A673 (cell line): Measurements from ENCODE around the gene FGF1. TPM values are rescaled to one million over a fixed set of nuclear protein-coding genes. Genes with fewer than 3 reads are reported as not detected.

Source experiments
- BruUV-seq: library from RNA; stranded (reverse); fragments of 400-500 nt; replicated peaks from 2 replicates; lab custom pipeline; 2021; lab: Mats Ljungman, UMichigan
- CTCF ChIA-PET: fragments of 300-600 bp; sonication (Branson Sonifier 250); formaldehyde crosslinking; loops from one replicate; lab custom pipeline; 2022; ENCODE audit warnings: antibody characterized with exemption; lab: Charles Lee
- POLR2A ChIA-PET: fragments of 300-600 bp; sonication (Branson Sonifier 250); formaldehyde crosslinking; loops from one replicate; lab custom pipeline; 2022; ENCODE audit warnings: antibody characterized with exemption; ENCODE audit not compliant: low non-redundant PET; lab: Charles Lee
- DNase-seq: peaks from one replicate; pipeline ENCODE4 v3.0.0-alpha.2; 2015; ENCODE audit warnings: low spot score
- H3K27ac ChIP-seq: fragments of 200-600 bp; sonication (generic); 2 replicates; pipeline ENCODE4 v1.5.1; 2016; ENCODE audit warnings: mixed run types, low read depth, mild to moderate bottlenecking, mixed read lengths, antibody characterized with exemption, low read length; ENCODE audit not compliant: poor library complexity, severe bottlenecking
- H3K27me3 ChIP-seq: fragments of 200-600 bp; sonication (generic); replicated peaks from 2 replicates; pipeline ENCODE4 v1.6.1; 2017; ENCODE audit warnings: mixed run types, low read depth, mild to moderate bottlenecking, mixed read lengths, antibody characterized with exemption, low read length; ENCODE audit not compliant: insufficient read depth, poor library complexity
- H3K36me3 ChIP-seq: fragments of 200-600 bp; sonication (generic); 2 replicates; pipeline ENCODE4 v1.6.1; 2016; ENCODE audit warnings: mixed run types, mild to moderate bottlenecking, mixed read lengths, antibody characterized with exemption, low read length; ENCODE audit not compliant: insufficient read depth, poor library complexity, severe bottlenecking
- H3K4me1 ChIP-seq: fragments of 200-600 bp; sonication (generic); 2 replicates; pipeline ENCODE4 v1.6.1; 2017; ENCODE audit warnings: mixed run types, mild to moderate bottlenecking, mixed read lengths, antibody characterized with exemption, low read length; ENCODE audit not compliant: insufficient read depth, poor library complexity, severe bottlenecking
- H3K4me3 ChIP-seq: fragments of 200-600 bp; sonication (generic); 2 replicates; pipeline ENCODE4 v1.5.1; 2016; ENCODE audit warnings: low read depth, mixed run types, mild to moderate bottlenecking, mixed read lengths, low read length; ENCODE audit not compliant: poor library complexity, severe bottlenecking
- H3K9me3 ChIP-seq: fragments of 200-600 bp; sonication (generic); 2 replicates; pipeline ENCODE4 v1.6.1; 2016; ENCODE audit warnings: mixed run types, low read depth, mild to moderate bottlenecking, mixed read lengths, antibody characterized with exemption, low read length; ENCODE audit not compliant: poor library complexity, severe bottlenecking
- CTCF ChIP-seq: fragments of 300-800, 200-600 bp; sonication (generic); conservative IDR thresholded peaks from 2 replicates; pipeline ENCODE4 v1.5.1; 2017; ENCODE audit warnings: low read depth, mild to moderate bottlenecking, antibody characterized with exemption, low read length, moderate library complexity, mixed read lengths
- EZH2 ChIP-seq: fragments of 200-600 bp; sonication (generic); IDR thresholded peaks from 2 replicates; pipeline ENCODE4 v1.6.1; 2017; ENCODE audit warnings: borderline replicate concordance, low read depth, mild to moderate bottlenecking, mixed read lengths, antibody characterized with exemption, low read length; ENCODE audit not compliant: poor library complexity, severe bottlenecking
- intact Hi-C: fragments of 100-400 bp; cut with micrococcal nuclease; formaldehyde crosslinking; loops from one replicate; pipeline ENCODE4 v1.10.0; 2022; ENCODE audit not compliant: unreplicated experiment
- total RNA-seq: library from RNA; stranded (reverse); gene quantifications from 2 replicates; pipeline ENCODE4 v1.2.3, GENCODE V29; 2021

The FGF1 gene
- total RNA-seq, 1 experiment from 2014 or later = 0.71 TPM

- Histone ChIP-seq H3K9me3 (no peaks in the 10 kb centered on the region), H3K4me3 (no peak overlapping the region), H3K36me3 (no peaks in the 10 kb centered on the region), H3K27me3 (no peaks in the 10 kb centered on the region), H3K4me1 (peaks cover 51% of the 10 kb centered on the region), H3K27ac (peak overlapping the region; percentile 2)
- TF ChIP-seq EZH2 (no peak), CTCF (peak; percentile 98)
- DNase-seq = peak; percentile 96
- intact Hi-C loops = loop anchor here (1.0 to 10.0 kb wide), 5 partner anchors 147 to 554 kb away; no protein-coding TSS in a partner anchor
- BruUV-seq = no TSS peak
- ChIA-PET POLR2A (interaction anchor here (0.5 kb wide), 1 partner anchor 386 kb away, joined by 5 read pairs; no protein-coding TSS in a partner anchor), CTCF (interaction anchor here (0.6 to 2.0 kb wide), 10 partner anchors 149 to 396 kb away, joined by 3 to 16 read pairs (median 3); partner anchors contain the start of gene SPRY4)
Measured at GRCh38 chr5:142548739-142549275, 137.1 kb downstream of the FGF1 start.

- no peak for TF ChIP-seq CTCF
- no peak for TF ChIP-seq EZH2
- peaks cover 56% of the 10 kb centered on the region for H3K4me1 ChIP-seq
- H3K27ac ChIP-seq = peak overlapping the region; percentile 2
- H3K36me3 ChIP-seq = no peaks in the 10 kb centered on the region
- no TSS peak for BruUV-seq
- CTCF ChIA-PET = interaction anchor here (0.6 to 2.0 kb wide), 8 partner anchors 145 to 380 kb away, joined by 3 to 16 read pairs (median 3); no protein-coding TSS in a partner anchor
- no peaks in the 10 kb centered on the region for H3K9me3 ChIP-seq
- intact Hi-C loops = loop anchor here (1.0 to 10.0 kb wide), 6 partner anchors 145 to 553 kb away; no protein-coding TSS in a partner anchor
- no peak overlapping the region for H3K4me3 ChIP-seq
- POLR2A ChIA-PET = interaction anchor here (0.6 kb wide), 1 partner anchor 214 kb away, joined by 3 read pairs; no protein-coding TSS in a partner anchor
- DNase-seq = no peak
- H3K27me3 ChIP-seq = no peaks in the 10 kb centered on the region
Measured at GRCh38 chr5:142547445-142548380, 138.2 kb downstream of the FGF1 start.

GRCh38 chr5:142545650-142546322 is 140.1 kb downstream of the FGF1 start:
- POLR2A ChIA-PET = no interaction called here
- peaks cover 63% of the 10 kb centered on the region for H3K4me1 ChIP-seq
- intact Hi-C loops = loop anchor here (5.0 to 10.0 kb wide), 2 partner anchors 143 to 551 kb away; no protein-coding TSS in a partner anchor
- TF ChIP-seq CTCF (no peak), EZH2 (no peak)
- DNase-seq = no peak
- CTCF ChIA-PET = interaction anchor here (0.6 to 1.3 kb wide), 2 partner anchors 168 to 394 kb away, joined by 3 to 4 read pairs; no protein-coding TSS in a partner anchor
- no TSS peak for BruUV-seq
- no peaks in the 10 kb centered on the region for H3K36me3 ChIP-seq
- H3K27ac ChIP-seq = no peak overlapping the region
- no peaks in the 10 kb centered on the region for H3K9me3 ChIP-seq
- no peak overlapping the region for H3K4me3 ChIP-seq
- H3K27me3 ChIP-seq = no peaks in the 10 kb centered on the region
